ENCODE measurements around the gene NAMPT.
"Not testable (repeated sequence)": the region's sequence is repeated elsewhere in the genome, so short reads cannot be mapped to it uniquely, and the experiment has no call there.

Gene NAMPT

GRCh38 chr7:106284714-106285050 is at the start of gene NAMPT:
Gene NAMPT, minus strand, starts transcription at chr7:106284983. Its CDS starts 99 bp downstream, at chr7:106284884.
- DNase-seq: no peak

GRCh38 chr7:106332201-106332600 is 47.4 kb upstream of the NAMPT start:
- DNase-seq: no peak

- DNase-seq: no peak
These were observed 46.8 kb upstream of the NAMPT start for GRCh38 chr7:106331441-106332175.

GRCh38 chr7:106329971-106330733 is 45.4 kb upstream of the NAMPT start:
- no peak for DNase-seq

GRCh38 chr7:106329408-106329807 is 44.6 kb upstream of the NAMPT start:
- DNase-seq: no peak

- no peak for DNase-seq
These were observed 43.0 kb upstream of the NAMPT start for GRCh38 chr7:106327538-106328481.

- DNase-seq: no peak
These were observed 42.1 kb upstream of the NAMPT start for GRCh38 chr7:106326594-106327537.

- not testable (repeated sequence) for DNase-seq
These were observed 39.7 kb upstream of the NAMPT start for GRCh38 chr7:106324509-106324908.

- DNase-seq: not testable (repeated sequence)
These were observed 35.5 kb upstream of the NAMPT start for GRCh38 chr7:106320254-106320770.

- DNase-seq: no peak
These were observed 33.7 kb upstream of the NAMPT start for GRCh38 chr7:106318482-106318881.

- DNase-seq: no peak
These were observed 33.2 kb upstream of the NAMPT start for GRCh38 chr7:106317971-106318370.

- DNase-seq: no peak
These were observed 32.2 kb upstream of the NAMPT start for GRCh38 chr7:106316947-106317346.

GRCh38 chr7:106314875-106315274 is 30.1 kb upstream of the NAMPT start:
- DNase-seq: no peak

GRCh38 chr7:106313966-106314365 is 29.2 kb upstream of the NAMPT start:
- DNase-seq: no peak

- no peak for DNase-seq
These were observed 28.7 kb upstream of the NAMPT start for GRCh38 chr7:106313456-106313901.

- no peak for DNase-seq
These were observed 28.1 kb upstream of the NAMPT start for GRCh38 chr7:106312906-106313305.

- no peak for DNase-seq
These were observed 27.5 kb upstream of the NAMPT start for GRCh38 chr7:106312099-106312871.

GRCh38 chr7:106309362-106309761 is 24.6 kb upstream of the NAMPT start:
- no peak for DNase-seq

- DNase-seq: no peak
These were observed 21.5 kb upstream of the NAMPT start for GRCh38 chr7:106306256-106306655.

GRCh38 chr7:106305732-106306131 is 20.9 kb upstream of the NAMPT start:
- no peak for DNase-seq

GRCh38 chr7:106304568-106304967 is 19.8 kb upstream of the NAMPT start:
- DNase-seq: no peak

Data from CD4-positive, alpha-beta T cell treated with Interleukin-17A for 4 hours (primary cell).